ENCODE measurements around the gene ATP8B3. TPM values are rescaled to one million over a fixed set of nuclear protein-coding genes. Genes with fewer than 3 reads are reported as not detected.
"Not testable (repeated sequence)": the region's sequence is repeated elsewhere in the genome, so short reads cannot be mapped to it uniquely, and the experiment has no call there.

The ATP8B3 gene
- total RNA-seq, 1 experiment from 2014 or later = 1.0 TPM

DNA sequence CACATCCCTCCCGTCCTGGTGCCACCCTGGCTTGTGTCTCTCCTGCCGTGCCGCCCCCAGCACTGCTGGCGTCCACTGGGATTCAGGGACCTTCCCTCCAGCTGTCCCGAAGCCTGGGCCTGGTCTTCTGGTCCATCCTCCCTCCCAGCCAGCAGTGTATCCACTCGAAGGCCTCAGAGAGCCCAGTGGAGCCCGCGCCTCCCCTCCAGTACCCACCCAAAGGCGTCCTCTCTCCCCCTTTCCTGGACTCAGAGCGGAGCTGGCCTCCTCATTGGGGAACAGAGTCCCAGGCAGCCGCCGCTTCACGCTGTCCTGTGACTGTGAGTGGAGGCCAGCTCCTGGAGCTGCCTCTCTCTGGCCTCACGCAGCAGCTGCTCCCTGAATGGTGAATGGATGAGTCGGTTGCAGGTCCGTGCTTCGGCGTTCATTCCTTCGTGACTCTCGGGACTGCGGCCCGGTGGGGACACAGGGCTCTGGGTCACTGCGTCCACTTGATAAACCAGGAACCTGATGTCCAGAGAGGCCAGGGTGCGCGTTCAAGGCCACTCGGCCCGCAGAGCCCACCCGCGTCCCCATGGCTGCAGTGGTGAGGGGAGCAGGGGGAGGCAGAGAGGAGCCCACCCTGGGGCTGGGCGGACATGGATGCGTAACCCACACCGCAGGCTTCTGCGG is 46.7 kb downstream of the ATP8B3 start:
- H3K9me2 ChIP-seq (replicated peaks; ENCODE audit: insufficient read depth, low read length) = no peaks in the 10 kb centered on the region
- no peak for DNase-seq

DNA sequence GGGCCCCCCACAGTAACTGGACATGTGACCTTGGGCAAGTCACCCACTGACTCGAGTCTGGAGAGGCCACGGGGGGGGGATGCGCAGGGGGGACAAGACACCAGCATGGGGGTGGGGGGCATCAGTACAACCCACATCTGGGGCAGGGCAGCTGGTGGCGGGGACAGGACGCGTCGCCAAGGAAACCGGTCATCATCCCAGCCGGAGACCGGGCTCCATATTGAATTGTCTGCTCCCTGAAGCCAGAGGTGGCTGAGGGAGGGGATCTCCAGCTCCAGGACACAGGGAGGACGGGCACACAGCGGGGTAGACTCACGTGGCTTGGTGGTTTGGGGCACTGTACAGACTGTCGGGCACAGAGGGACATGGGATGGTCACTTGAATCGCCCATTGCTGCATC is 47.3 kb downstream of the ATP8B3 start:
- H3K79me2 ChIP-seq (ENCODE audit: low read length) = no peaks in the 10 kb centered on the region
- H3K4me2 ChIP-seq (ENCODE audit: low read depth, low read length, poor library complexity, severe bottlenecking) = no peak overlapping the region
- no peaks in the 10 kb centered on the region for H3K27me3 ChIP-seq (ENCODE audit: low read length)
- H3K9me2 ChIP-seq (replicated peaks; ENCODE audit: insufficient read depth, low read length) = no peaks in the 10 kb centered on the region
- no peak overlapping the region for H2AFZ ChIP-seq (ENCODE audit: low read length)
- DNase-seq = no peak
- H3K4me3 ChIP-seq (ENCODE audit: low read length) = no peak overlapping the region
- H4K20me1 ChIP-seq (ENCODE audit: insufficient read depth, low read depth, low read length) = no peaks in the 10 kb centered on the region
- no peaks in the 10 kb centered on the region for H3K9me3 ChIP-seq (ENCODE audit: low read length)
- H3K4me1 ChIP-seq (ENCODE audit: low read length) = peaks cover 12% of the 10 kb centered on the region
- no peak overlapping the region for H3K27ac ChIP-seq (ENCODE audit: low read length)
- H3K36me3 ChIP-seq (ENCODE audit: insufficient read depth, low read length) = no peaks in the 10 kb centered on the region
- H3K9ac ChIP-seq (ENCODE audit: low read length) = no peak overlapping the region

More for the DNA sequence above, 46.7 kb downstream of the ATP8B3 start:
- H3K4me2 ChIP-seq (ENCODE audit: low read depth, low read length, poor library complexity, severe bottlenecking) = no peak overlapping the region
- H3K4me1 ChIP-seq (ENCODE audit: low read length) = peaks cover 12% of the 10 kb centered on the region
- H3K79me2 ChIP-seq (ENCODE audit: low read length) = no peaks in the 10 kb centered on the region
- H3K36me3 ChIP-seq (ENCODE audit: insufficient read depth, low read length) = no peaks in the 10 kb centered on the region
- no peaks in the 10 kb centered on the region for H3K9me3 ChIP-seq (ENCODE audit: low read length)
- H2AFZ ChIP-seq (ENCODE audit: low read length) = no peak overlapping the region
- H4K20me1 ChIP-seq (ENCODE audit: insufficient read depth, low read depth, low read length) = no peaks in the 10 kb centered on the region
- no peaks in the 10 kb centered on the region for H3K27me3 ChIP-seq (ENCODE audit: low read length)
- no peak overlapping the region for H3K27ac ChIP-seq (ENCODE audit: low read length)
- no peak overlapping the region for H3K4me3 ChIP-seq (ENCODE audit: low read length)
- no peak overlapping the region for H3K9ac ChIP-seq (ENCODE audit: low read length)

- no peak overlapping the region for H3K4me2 ChIP-seq (ENCODE audit: low read depth, low read length, poor library complexity, severe bottlenecking)
- no peaks in the 10 kb centered on the region for H3K27me3 ChIP-seq (ENCODE audit: low read length)
- no peak for DNase-seq
Measured at GRCh38 chr19:1763648-1764639, 48.1 kb downstream of the ATP8B3 start.

DNA sequence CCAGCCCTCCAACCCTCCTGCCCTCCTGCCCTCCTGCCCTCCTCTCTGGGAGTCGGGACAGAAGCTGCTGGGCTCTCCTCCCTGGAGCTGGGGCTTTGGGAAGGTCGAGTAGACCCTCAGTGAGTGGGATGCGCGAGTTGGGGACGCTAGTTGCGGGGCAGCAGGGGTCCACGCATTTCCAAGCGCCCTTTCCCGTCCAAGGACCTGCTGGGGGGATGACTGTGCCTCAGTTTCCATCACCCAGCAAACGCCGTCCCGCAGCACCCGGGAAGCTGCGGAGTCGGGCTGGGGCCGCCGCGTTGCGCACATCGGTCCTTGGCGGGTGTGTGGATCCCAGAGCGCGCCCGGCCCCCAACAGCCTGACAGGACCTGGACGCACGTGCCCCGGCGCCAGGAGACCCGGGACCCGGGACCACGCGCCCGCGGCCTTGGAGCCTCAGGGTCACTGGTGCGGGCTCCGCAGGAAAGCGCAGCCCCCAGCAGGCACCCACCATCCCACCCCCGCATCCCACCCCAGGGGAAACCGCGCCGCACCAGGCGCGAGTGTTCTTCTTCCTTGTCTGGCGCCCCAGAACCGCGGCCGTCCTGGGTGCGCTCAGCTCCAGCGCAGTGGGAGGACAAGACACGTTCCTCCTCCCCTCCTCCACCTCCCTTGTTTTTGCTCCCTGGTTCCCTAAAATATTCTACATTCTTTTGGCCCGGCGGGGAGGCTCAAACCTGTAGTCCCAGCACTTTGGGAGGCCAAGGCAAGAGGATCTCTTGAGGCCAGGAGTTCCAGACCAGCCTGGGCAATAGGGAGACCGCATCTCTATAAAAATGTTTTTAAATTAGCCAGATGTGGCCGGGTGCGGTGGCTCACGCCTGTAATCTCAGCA is 49.6 kb downstream of the ATP8B3 start:
- H3K4me1 ChIP-seq (ENCODE audit: low read length) = peaks cover 12% of the 10 kb centered on the region
- no peak overlapping the region for H3K4me3 ChIP-seq (ENCODE audit: low read length)
- H3K9ac ChIP-seq (ENCODE audit: low read length) = no peak overlapping the region
- no peak overlapping the region for H3K4me2 ChIP-seq (ENCODE audit: low read depth, low read length, poor library complexity, severe bottlenecking)
- H3K79me2 ChIP-seq (ENCODE audit: low read length) = no peaks in the 10 kb centered on the region
- no peaks in the 10 kb centered on the region for H4K20me1 ChIP-seq (ENCODE audit: insufficient read depth, low read depth, low read length)
- H3K27me3 ChIP-seq (ENCODE audit: low read length) = no peaks in the 10 kb centered on the region
- no peak overlapping the region for H2AFZ ChIP-seq (ENCODE audit: low read length)
- H3K9me2 ChIP-seq (replicated peaks; ENCODE audit: insufficient read depth, low read length) = no peaks in the 10 kb centered on the region
- no peak for DNase-seq
- no peaks in the 10 kb centered on the region for H3K9me3 ChIP-seq (ENCODE audit: low read length)
- H3K36me3 ChIP-seq (ENCODE audit: insufficient read depth, low read length) = no peaks in the 10 kb centered on the region
- no peak overlapping the region for H3K27ac ChIP-seq (ENCODE audit: low read length)

More at GRCh38 chr19:1763648-1764639, 48.1 kb downstream of the ATP8B3 start:
- no peaks in the 10 kb centered on the region for H4K20me1 ChIP-seq (ENCODE audit: insufficient read depth, low read depth, low read length)
- H3K9me2 ChIP-seq (replicated peaks; ENCODE audit: insufficient read depth, low read length) = no peaks in the 10 kb centered on the region
- peaks cover 12% of the 10 kb centered on the region for H3K4me1 ChIP-seq (ENCODE audit: low read length)
- no peak overlapping the region for H3K9ac ChIP-seq (ENCODE audit: low read length)
- H2AFZ ChIP-seq (ENCODE audit: low read length) = no peak overlapping the region
- no peaks in the 10 kb centered on the region for H3K79me2 ChIP-seq (ENCODE audit: low read length)
- H3K4me3 ChIP-seq (ENCODE audit: low read length) = no peak overlapping the region
- no peaks in the 10 kb centered on the region for H3K36me3 ChIP-seq (ENCODE audit: insufficient read depth, low read length)
- H3K27ac ChIP-seq (ENCODE audit: low read length) = no peak overlapping the region
- H3K9me3 ChIP-seq (ENCODE audit: low read length) = no peaks in the 10 kb centered on the region

DNA sequence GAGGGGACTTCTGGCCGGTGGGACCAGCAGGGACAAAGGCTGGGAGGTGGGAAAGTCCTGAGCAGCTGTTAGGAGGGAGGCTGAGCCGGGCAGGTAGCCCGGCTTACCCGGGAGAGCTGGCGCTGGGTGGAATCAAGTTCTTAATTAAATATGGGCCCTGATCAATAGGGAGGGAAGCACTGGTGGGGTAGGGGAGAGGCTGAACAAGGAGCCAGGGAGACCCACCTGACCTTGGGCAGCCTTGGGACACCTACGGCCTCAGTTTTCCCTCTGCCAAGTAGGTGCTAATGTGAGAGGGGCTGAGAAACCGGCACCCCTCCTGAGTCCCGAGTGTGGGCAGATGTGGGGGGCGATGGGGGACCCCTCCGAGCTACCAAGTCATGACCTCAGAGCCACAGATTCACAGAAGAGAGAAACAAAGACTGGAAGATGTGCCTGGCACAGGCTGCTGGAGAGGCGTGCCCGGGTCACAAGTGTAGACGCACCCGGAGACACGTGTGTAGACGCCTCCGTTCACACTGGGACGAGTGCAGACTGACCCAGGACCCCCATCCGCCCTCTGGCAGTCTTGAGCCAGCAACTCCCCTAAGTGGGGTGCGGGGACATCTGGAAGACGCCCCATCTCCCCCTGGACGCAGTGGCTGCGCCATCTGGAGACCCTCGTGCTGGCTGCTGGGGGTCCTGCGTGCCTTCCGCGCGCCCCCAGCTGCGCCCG is 50.4 kb downstream of the ATP8B3 start:
- Histone ChIP-seq H2AFZ (ENCODE audit: low read length) (no peak overlapping the region), H3K27me3 (ENCODE audit: low read length) (no peaks in the 10 kb centered on the region), H3K4me2 (ENCODE audit: low read depth, low read length, poor library complexity, severe bottlenecking) (no peak overlapping the region), H3K27ac (ENCODE audit: low read length) (no peak overlapping the region), H3K9ac (ENCODE audit: low read length) (no peak overlapping the region), H4K20me1 (ENCODE audit: insufficient read depth, low read depth, low read length) (no peaks in the 10 kb centered on the region), H3K4me3 (ENCODE audit: low read length) (no peak overlapping the region), H3K9me3 (ENCODE audit: low read length) (no peaks in the 10 kb centered on the region), H3K79me2 (ENCODE audit: low read length) (no peaks in the 10 kb centered on the region), H3K9me2 (replicated peaks; ENCODE audit: insufficient read depth, low read length) (no peaks in the 10 kb centered on the region), H3K4me1 (ENCODE audit: low read length) (peaks cover 5% of the 10 kb centered on the region), H3K36me3 (ENCODE audit: insufficient read depth, low read length) (no peaks in the 10 kb centered on the region)
- DNase-seq = no peak

- not testable (repeated sequence) for H3K4me3 ChIP-seq (ENCODE audit: low read length); H4K20me1 ChIP-seq (ENCODE audit: insufficient read depth, low read depth, low read length); H3K27me3 ChIP-seq (ENCODE audit: low read length); DNase-seq; H2AFZ ChIP-seq (ENCODE audit: low read length); H3K4me2 ChIP-seq (ENCODE audit: low read depth, low read length, poor library complexity, severe bottlenecking); H3K9me3 ChIP-seq (ENCODE audit: low read length); H3K36me3 ChIP-seq (ENCODE audit: insufficient read depth, low read length); H3K4me1 ChIP-seq (ENCODE audit: low read length); H3K79me2 ChIP-seq (ENCODE audit: low read length); H3K9me2 ChIP-seq (replicated peaks; ENCODE audit: insufficient read depth, low read length); H3K9ac ChIP-seq (ENCODE audit: low read length); H3K27ac ChIP-seq (ENCODE audit: low read length)
Measured at GRCh38 chr19:1760786-1761527, 51.1 kb downstream of the ATP8B3 start.

- no peak overlapping the region for H2AFZ ChIP-seq (ENCODE audit: low read length)
- no peaks in the 10 kb centered on the region for H3K9me3 ChIP-seq (ENCODE audit: low read length)
Measured at GRCh38 chr19:1760020-1760419, 52.1 kb downstream of the ATP8B3 start.

More at GRCh38 chr19:1760020-1760419, 52.1 kb downstream of the ATP8B3 start:
- H3K27me3 ChIP-seq (ENCODE audit: low read length) = no peaks in the 10 kb centered on the region
- H3K4me1 ChIP-seq (ENCODE audit: low read length) = no peaks in the 10 kb centered on the region
- H3K36me3 ChIP-seq (ENCODE audit: insufficient read depth, low read length) = no peaks in the 10 kb centered on the region
- no peak for DNase-seq
- H3K4me3 ChIP-seq (ENCODE audit: low read length) = no peak overlapping the region
- H3K9ac ChIP-seq (ENCODE audit: low read length) = no peak overlapping the region
- H3K79me2 ChIP-seq (ENCODE audit: low read length) = no peaks in the 10 kb centered on the region
- H3K27ac ChIP-seq (ENCODE audit: low read length) = no peak overlapping the region
- H4K20me1 ChIP-seq (ENCODE audit: insufficient read depth, low read depth, low read length) = no peaks in the 10 kb centered on the region
- H3K9me2 ChIP-seq (replicated peaks; ENCODE audit: insufficient read depth, low read length) = no peaks in the 10 kb centered on the region
- H3K4me2 ChIP-seq (ENCODE audit: low read depth, low read length, poor library complexity, severe bottlenecking) = no peak overlapping the region
